ENCODE data around the gene ATG7.

The ATG7 gene

DNA sequence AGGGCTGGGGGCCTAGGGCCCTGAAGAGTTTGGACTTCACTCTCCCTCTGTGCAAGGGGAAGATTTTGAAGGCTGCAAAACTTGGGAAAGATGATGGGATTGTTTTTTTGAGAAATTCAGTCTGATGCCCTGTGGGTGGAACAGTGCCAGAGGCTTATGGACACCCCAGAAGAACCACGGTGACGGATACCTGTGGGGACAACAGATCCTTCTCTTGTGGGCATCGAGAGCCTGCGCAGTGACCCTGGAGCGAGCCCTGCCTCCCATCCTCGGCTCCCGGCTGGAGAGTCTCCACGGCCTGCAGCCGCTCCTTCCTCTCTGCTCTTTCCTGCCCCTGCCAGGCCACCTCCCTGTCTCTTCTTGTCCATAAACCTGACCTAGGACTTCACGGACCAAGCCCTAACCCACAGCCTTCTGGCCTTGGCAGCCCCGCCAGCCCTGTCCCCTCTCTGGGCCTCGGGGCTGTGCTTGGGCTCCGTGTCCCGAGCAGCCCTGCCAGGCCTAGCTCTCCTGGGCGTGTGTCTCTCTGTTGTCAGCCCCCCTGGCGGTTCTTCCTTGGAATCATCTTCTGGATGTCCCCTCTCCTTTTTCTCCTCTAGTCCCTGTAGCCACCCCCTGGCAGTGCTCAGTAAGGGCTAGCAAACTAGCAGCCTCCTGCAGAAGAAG lies 273.1 kb downstream of the ATG7 start:
- in situ Hi-C loops (cut with MboI; ENCODE audit: low sequenced_read_pairs): no loop called here

DNA sequence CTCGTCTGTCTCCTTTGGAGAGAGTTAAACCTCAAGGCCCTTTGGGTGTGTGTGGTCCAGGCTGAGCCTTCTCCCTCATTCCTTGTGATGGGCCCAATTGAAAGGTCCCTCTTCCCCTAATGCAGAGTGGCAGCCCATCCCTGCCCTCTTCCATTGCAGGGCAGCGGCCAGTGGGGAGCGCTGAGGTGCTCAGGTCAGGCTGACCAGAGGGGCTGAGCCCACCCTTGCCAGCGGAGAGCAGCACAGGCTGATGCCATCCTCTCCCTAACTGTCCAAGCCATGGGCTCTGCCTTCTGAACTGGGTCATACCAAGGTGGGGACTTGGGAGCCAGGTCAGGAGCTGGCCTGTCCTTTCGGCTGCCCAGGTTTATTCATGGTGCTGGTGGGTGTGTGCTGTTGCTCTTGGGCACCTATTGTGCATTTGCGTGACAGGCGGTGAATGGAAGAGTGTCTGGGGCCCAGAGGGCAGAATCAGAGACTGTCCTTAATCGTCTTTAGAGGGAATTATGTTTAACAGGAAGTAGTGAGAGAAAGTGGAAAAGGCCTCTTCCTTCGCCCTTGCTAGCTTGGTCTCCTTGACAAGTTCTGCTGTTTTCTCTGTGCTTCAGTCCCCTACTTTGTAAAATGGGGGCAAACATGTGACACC lies 274.6 kb downstream of the ATG7 start:
- in situ Hi-C loops (cut with MboI; ENCODE audit: low sequenced_read_pairs): no loop called here

DNA sequence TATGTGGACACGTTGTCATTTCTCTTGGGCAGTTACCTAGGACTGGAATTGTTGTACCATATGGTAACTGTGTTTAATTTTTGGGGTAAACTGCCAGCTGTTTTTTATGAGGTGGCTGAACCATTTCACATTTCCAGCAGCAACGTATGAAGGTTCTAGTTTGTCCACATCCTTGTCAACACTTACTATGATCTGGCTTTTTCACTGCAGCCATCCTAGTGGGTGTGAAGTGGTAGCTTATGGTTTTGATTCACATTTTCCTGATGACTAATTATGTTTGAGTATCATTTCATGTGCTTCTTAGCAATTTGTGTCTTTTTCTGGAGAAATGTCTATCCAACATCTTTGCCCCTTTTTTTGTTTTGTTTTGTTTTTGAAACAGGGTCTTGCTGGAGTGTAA lies 275.3 kb downstream of the ATG7 start:
- in situ Hi-C loops (cut with MboI; ENCODE audit: low sequenced_read_pairs): no loop called here

DNA sequence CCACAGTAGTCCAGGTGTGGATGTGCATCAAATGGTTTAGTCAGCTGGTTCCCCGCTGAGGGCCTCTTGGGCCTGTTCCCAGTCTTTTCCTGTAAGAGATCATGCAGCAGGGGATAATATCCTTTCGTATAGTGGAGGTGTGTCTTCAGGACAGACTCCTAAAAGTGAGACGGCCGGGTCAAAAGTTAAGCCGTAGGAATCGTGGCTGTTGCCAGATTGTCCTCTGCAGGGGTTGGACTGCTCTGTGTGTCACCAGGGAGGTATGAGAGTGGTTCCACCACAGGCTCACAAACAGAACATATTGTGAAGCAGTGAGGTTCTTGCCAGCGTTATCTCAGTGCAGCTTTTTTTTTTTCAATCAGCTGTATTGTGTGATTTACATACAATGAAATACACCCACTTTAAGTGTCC lies 276.5 kb downstream of the ATG7 start:
- in situ Hi-C loops (cut with MboI; ENCODE audit: low sequenced_read_pairs): no loop called here

DNA sequence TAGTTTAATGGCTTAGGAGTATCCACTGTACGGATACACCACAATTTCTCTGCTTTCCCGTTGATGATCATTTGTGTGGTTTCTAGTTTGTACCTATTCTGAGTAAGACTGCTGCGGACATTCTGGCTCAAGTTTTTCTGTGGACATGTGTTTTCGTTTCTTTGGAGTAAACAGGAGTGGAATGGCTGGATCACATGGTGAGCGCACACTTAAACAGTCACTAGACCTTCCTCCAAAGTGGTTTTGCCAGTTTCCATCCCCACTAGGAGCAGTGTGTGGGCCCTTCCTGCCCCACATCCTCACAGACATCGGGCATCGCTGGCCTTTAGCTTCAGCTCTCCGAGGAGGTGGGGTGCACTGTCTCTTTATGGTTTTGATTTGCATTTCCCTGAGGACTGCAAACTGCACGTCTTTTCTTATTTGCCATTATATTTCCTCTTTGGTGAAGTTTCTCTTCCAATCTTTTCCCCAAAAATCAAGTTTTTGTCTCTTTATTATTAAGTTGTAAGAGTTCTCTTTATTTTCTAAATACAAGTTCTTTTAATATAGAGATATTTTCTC lies 277.5 kb downstream of the ATG7 start:
- in situ Hi-C loops (cut with MboI; ENCODE audit: low sequenced_read_pairs): no loop called here

DNA sequence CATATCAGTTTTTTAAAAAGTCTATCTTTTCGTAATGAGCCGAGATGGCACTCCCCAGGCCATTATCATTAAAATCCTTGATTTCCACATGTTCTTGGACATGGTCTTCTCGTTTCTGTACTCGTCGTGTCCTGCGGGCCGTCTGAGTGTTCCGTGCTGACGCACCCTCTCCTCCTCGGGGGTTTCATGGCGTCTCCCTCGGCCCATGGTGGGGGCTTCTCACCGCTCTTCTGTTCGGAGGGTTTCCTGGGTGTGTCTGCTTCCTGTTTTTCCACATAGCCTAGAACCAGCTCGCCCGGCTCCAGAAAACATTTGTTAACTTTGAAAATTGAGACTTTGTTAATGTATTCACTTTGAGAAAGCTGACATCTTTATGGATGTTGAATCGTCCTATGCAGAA lies 278.8 kb downstream of the ATG7 start:
- in situ Hi-C loops (cut with MboI; ENCODE audit: low sequenced_read_pairs): no loop called here

DNA sequence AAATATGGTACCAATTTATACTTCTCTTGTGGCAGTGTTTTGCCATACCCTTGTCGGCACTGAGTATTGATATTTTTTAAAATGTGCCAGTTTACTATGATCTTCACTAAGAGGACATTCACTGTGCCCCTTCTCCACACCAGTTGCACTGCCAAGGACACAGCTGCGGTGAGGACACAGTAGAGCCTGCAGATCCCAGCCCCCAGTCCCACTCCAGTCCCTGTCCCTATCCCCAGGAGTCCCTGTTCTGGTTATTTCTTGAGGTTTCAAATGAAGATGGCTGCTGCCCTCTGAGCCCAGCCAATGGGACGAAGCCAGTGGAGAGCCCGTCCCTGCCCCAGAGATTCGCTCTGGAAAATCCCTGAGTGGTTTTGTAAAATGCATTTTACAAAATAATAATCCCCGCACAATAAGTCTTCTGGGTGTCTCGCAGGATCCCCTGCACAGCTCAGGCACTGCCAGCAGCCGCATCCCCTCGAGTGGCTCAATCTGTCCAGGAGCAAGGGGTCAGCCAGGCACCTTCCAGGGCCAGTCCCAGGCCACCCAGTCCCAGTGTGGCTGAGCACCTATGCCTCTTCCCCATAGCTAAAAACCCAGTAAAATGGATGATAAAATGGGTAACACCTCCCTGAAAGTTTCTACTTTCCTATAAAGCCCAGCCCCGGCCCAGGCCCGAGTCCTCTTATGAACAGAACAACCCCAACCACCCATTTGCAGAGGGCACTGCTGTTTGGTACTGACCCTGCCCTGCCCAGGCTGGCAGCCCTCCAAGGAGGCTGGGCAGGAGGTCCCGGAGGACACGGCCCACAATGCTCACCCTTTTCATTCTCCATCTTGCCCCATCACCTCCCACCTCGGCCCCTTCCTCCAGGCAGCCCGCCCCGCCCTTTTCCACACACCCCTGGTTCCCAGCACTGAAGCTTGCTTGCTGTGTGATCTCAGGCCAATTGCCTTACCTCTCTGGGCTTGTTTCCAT lies 280.4 kb downstream of the ATG7 start:
- in situ Hi-C loops (cut with MboI; ENCODE audit: low sequenced_read_pairs): no loop called here

DNA sequence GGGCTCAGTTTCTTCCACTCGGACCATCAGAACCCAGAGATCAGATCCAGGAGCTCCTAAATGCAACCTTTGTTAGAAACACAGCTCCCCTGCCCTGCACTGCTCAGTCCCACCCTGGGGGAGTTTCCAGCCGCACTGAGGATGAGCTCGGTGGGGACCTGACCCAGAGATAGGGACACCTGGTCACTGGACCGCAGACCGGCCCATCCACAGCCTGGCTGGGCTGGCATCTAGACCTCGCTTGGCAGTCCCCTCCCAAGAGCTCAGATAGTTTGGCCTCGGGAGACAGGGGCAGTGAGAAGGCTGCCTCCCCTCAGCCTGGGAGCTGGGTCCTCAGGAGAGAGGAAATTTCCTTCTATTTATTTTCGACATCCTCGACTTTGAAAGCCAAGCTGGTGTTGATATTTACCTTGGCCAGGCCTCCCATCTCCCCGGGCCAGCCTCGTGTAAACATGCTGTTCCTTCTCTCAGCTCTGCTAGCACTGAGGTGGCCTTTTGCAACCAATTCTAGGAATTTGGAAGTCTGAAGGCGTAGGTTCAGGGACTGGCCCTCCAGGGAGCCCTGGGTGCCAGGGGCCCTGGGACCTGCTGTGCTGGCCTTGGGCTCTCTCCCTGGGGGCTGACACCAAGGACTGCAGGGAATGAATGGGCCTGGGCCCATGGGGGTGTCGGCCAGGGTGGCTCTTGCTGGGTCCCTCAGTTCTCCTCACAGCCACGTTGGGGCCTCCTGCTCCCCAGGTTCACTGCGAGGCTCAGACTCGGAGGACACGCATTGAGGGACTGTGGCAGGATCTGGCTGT lies 281.4 kb downstream of the ATG7 start:
- in situ Hi-C loops (cut with MboI; ENCODE audit: low sequenced_read_pairs): no loop called here

DNA sequence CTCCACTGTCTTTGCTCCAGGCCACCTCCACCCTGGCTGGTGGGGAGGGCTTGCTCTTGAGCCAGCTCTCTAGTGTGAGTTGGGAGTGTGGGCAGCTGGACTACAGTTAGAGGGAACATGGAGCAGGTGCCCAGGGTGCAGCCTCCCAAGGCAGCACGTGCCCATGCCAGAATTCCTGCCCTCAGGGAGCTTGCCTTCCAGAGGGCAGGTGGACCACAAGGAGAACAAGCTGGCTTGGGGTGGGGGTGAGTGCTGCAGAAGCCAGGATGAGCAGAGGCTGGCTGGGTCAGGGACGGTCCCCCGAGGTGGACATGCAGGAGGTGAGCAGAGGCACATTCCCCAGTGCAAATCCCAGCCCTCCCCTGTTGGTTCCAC lies 282.0 kb downstream of the ATG7 start:
- in situ Hi-C loops (cut with MboI; ENCODE audit: low sequenced_read_pairs): no loop called here

DNA sequence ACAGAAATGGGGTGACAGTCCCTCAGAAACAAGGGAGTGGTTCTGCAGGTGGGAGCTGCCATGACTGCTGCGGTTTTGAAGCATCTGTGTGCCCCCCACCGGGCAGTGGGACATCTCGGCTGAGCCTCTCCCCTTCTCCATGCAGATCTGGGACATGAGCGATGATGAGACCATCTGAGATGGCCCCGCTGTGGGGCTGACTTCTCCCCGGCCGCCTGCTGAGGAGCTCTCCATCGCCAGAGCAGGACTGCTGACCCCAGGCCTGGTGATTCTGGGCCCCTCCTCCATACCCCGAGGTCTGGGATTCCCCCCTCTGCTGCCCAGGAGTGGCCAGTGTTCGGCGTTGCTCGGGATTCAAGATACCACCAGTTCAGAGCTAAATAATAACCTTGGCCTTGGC lies 282.5 kb downstream of the ATG7 start:
- in situ Hi-C loops (cut with MboI; ENCODE audit: low sequenced_read_pairs): no loop called here

DNA sequence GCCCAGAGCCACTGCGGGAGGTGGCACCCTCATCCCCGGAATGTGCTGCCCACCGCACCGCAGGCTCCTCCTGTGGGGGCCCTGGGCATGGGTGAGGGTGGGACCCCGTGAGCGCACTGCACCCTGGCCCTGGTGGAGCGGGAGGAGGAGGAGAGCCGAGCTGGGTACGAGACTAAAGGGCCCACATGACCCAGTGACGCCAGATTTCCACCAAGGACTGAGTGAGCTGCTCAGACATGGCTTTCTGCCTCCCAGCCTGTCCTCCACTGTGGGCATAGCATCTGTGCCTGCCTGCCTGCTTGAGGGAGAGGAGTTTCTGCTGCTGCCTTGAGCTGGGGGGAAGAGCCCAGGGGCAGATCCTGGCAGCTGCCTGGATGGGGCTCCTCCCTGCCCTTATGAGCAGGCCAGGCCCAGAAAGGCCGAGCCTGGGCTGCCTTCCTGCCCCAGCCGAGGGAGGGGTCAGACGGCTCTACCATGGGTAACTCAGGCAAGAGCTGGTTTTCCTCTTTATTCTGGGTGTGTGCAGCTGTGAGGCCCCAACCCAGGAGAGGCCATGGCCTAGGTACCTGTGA lies 283.1 kb downstream of the ATG7 start:
- in situ Hi-C loops (cut with MboI; ENCODE audit: low sequenced_read_pairs): no loop called here

DNA sequence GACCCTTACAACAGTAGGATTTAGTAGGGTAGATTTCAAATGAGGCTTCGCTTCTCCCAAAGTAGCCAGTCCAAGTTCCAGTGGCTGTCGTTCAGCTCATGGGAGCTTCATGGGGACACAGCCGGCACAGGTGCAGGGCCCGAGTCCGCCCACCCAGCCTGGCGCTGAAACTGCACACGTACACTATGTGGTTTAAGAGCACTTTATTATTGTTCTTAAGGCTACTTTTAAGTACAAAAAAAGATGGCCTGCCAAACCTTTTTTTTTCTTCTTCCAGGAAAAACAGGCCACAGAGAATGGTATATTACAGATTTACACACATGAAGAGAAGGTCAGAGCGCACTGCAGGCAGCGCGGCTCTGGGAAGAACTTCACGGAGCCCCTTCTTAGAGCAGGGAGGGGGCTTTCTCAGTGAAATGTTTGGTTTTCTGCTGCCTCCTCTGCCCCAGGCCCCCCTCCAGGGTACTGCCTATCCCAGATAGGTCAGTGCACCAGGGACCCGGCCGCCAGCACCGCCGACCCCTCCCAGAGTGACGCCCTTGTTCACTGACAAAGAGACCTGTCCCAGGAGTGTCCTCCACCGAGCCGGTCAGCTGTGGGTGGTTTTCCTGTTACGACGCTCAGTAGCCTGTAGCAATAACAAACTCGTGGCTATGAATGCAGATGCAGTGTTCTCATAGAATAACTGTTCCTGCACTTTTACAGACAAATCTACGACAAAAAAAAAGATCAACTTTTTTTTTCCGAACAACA lies 283.9 kb downstream of the ATG7 start:
- in situ Hi-C loops (cut with MboI; ENCODE audit: low sequenced_read_pairs): no loop called here

DNA sequence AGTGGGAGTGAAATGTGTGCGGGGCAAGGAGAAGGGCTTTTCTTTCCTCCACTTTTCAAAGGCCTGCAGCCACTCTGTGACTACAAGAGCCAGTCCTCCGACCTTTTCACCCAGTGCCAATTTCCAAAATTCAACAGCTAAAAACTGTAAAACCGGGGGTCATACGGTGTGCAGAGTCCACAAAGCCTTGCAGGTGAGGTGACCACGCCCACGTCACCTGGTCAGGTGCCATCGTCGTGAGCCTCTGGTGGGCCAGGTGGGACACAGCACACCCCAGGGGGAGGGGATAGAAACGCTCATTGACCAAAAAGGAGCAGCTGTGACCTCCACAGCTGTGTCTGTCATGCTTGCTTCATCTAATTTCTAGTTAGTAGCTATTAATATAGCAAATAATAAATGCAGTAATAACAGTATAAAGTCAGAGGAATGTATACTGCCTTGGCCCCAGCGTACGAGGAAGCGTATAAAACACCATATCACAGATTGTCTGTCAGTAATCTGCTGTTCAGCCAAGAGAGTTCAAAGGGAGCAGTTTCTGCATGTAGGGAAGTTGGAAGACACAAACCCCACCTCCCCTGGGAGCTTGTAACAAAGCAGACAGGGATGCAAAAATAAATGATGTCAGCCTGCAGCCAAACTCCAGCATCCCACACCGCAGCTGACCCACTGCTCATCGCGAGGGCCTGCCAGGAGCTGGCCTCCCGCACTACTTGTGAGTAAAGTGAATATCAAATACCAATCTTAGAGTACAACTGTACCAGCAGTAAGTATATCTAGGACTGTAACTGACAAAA lies 284.9 kb downstream of the ATG7 start:
- in situ Hi-C loops (cut with MboI; ENCODE audit: low sequenced_read_pairs): no loop called here

DNA sequence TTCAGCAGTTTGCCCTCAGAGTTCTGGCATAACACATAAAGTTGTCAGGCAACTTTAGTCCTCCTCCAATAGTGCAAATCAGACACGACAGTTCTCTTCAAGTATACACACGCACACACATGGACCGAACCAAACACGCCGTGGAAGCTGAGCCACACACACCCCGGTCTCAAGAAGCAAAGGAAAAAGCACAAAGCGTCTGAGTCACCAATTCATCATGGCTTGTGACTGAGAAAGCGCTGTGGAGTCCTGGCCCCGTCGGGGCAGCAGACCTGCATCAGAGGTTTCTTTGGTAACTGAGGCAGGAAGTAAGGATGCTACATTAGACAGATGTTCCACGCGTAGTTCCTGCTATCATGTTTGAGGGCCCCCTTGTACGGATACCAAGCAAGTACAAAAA lies 285.8 kb downstream of the ATG7 start:
- in situ Hi-C loops (cut with MboI; ENCODE audit: low sequenced_read_pairs): no loop called here

DNA sequence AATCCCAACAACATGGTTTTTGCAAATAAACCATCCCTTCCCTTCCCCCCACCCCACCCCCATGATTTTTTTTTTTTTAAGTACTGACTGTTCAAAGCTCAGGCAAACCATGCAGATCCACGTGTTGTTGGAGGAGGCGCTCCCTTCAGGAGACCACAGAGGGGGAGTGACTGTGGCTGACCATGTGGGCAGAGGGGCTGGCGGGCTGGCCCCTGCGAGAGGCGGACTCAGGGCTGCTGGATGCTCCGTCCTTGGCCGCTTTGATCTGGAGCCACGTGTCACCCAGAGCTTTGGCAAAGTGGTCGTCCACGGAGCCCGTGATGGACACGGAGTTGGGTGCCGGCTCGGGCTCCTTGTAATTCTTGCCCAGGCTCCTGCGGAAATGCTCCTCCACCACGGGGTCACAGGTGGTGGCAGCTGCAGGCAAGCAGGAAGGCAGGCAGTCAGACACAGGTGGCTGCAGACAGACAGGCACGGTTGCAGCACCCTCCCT lies 286.3 kb downstream of the ATG7 start:
- in situ Hi-C loops (cut with MboI; ENCODE audit: low sequenced_read_pairs): no loop called here

DNA sequence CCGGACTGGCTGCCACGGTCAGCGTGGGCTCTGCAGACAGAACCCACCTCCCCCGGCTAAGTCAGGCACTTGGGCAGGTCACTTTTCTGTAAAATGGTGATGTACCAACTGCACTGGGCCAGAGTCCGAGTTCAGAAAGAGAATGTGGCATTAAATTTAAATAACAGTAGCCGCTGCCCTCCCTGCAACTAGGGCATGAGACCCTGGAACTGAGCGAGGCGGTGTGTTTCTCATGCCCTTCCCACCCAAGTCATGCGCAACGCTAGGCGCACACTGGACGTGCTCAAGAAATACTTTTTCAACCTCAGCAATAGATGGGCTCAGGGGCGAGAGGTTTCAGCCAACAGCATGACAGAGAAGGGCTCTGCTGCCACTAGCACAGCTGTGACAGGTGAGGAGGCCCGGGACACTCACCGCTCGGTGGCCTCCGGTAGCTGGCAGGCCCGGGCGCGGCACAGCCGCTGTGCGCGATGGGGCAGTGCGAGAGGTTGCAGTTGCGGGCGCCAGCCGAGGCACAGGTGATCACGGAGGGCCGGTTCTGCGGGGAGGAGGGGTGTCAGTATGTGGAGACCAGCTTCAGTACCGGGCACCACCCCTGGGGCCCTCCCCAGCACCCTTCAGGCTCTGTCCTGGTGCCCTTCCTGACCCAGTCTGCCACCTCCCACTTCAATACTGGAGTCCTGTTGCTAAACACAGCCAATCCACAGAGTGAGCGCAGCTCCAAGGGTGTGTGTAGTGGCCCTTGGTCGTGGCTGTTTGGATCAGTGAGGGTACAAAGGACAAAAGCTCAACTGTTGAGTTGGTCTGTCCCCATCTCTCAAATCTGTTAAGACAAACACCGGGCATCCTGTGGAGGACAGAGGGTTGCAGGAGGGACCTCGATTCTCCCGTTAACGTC lies 287.0 kb downstream of the ATG7 start:
- in situ Hi-C loops (cut with MboI; ENCODE audit: low sequenced_read_pairs): no loop called here

DNA sequence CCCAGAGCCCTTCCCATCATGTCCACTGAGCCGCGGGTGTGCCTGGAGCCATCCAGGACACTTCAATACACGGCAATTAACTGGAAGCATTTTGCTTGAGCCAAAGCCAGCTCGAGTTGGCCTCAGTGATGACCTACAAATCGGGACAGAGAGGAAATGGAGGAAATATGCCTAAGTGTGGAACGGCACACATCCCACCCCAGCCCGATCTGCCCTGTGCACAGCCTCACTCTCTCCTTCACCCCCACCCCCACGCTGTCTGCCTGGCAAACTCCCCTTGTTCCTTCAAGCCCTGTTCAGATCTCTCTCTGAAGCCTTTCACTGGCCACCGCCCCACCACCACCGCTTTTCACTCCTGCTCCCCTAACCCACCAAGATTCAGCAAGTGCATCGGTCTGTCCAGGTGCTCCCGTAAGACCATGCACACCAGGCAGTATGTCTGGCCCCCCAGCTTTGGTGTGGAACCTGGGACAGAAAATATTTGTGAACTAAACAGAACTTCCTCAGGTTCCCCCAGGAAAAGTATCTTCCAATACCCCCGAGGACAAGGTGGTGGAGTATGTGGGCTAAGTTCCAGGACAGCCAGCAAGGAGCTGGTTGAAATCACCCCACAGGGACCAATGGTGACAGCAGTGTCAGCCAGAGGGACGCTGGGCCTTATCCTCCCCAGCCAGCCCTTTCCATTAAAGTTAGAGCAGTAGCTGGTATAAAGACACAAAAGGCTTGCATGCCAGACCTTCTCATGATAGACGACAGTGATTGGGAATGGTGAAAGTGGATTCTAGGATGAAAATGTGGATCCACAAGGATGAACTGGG lies 287.8 kb downstream of the ATG7 start:
- in situ Hi-C loops (cut with MboI; ENCODE audit: low sequenced_read_pairs): no loop called here

Measured in HL-60/S4 (cell line).